ENCODE data around the gene KRTAP20-1.

- TF ChIP-seq SUZ12 (IDR thresholded peaks at IDR 0.05) (no peak), FOXA1 (IDR thresholded peaks at IDR 0.05) (no peak), PKNOX1 (IDR thresholded peaks at IDR 0.05) (no peak)
These were observed 24.1 kb upstream of the KRTAP20-1 start, which contains the start of gene KRTAP6-3 for GRCh38 chr21:30592140-30592539.
